AG09309 (cell line): ENCODE data around the gene NKAIN4.

Experiments
- DNase-seq: peaks from one replicate; pipeline ENCODE4 v3.0.0-alpha.2; 2010; ENCODE audit warnings: low read depth
- H3K4me3 ChIP-seq: 2 replicates; pipeline ENCODE4 v1.5.1; 2011; ENCODE audit warnings: mild to moderate bottlenecking, low read depth, low read length, moderate library complexity; ENCODE audit not compliant: control insufficient read depth
- TF ChIP-seq, protein P1 (sequence below): IDR thresholded peaks from 2 replicates; pipeline ENCODE4 v1.5.1; 2011; ENCODE audit warnings: mild to moderate bottlenecking, low read depth, low read length, inconsistent platforms; ENCODE audit not compliant: insufficient read depth, control insufficient read depth; ENCODE audit errors: missing control alignments

NKAIN4 gene

DNA sequence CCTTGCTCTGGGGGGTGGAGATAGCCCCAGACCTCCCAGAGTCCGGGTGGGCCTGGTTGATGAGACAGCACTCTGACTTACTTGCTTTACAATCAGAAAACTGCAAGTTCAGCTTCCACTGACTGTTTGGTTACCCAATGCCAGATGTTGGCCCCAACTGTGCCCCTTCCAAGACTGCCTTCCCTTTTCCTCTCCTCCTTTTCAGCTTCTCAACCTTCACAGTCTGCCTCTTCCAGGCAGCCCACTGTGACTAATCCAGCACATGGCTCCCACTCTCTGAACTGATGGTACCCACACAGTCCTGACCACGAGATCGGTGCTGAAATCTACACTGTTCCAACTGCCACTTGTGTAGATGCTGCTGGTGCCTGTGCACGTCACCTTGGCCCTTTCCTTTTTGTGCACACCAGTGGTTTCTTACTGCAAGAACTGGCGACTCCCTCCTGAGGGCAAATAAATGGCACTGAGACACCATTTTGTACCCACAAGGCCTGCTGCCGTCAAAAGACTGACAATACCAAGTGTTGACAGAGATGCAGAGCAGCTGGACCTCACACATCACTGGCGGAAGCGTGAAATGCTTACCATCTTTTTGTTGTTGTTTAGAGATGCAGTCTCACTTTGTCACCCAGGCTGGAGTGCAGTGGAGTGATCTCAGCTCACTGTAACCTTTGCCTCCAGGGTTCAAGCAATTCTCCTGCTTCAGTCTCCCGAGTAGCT, 16.5 kb upstream of the NKAIN4 start:
- DNase-seq = no peak
- TF ChIP-seq, protein P1, sequence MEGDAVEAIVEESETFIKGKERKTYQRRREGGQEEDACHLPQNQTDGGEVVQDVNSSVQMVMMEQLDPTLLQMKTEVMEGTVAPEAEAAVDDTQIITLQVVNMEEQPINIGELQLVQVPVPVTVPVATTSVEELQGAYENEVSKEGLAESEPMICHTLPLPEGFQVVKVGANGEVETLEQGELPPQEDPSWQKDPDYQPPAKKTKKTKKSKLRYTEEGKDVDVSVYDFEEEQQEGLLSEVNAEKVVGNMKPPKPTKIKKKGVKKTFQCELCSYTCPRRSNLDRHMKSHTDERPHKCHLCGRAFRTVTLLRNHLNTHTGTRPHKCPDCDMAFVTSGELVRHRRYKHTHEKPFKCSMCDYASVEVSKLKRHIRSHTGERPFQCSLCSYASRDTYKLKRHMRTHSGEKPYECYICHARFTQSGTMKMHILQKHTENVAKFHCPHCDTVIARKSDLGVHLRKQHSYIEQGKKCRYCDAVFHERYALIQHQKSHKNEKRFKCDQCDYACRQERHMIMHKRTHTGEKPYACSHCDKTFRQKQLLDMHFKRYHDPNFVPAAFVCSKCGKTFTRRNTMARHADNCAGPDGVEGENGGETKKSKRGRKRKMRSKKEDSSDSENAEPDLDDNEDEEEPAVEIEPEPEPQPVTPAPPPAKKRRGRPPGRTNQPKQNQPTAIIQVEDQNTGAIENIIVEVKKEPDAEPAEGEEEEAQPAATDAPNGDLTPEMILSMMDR = no peak
- H3K4me3 ChIP-seq = no peak overlapping the region

DNA sequence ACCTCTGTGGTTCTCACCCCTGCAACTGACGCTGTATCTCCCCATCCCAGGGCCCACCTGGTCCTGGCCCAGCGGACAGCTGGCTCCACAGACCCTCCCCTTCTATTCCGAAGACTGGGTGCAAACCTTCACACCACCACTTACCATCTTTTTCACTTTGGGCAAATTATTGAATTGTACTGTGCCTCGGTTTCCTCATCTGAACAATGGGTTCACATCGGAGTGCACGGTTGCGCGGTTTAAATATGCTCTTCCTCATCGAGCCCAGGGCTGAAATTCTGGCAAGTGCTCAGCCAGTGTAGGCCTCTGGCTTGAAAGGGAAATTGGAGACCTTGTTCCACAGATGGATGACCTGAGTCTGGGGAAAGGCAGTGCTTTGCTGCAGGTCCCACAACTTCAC, 15.5 kb upstream of the NKAIN4 start:
- TF ChIP-seq, protein P1 = no peak
- DNase-seq = no peak
- H3K4me3 ChIP-seq = no peak overlapping the region

DNA sequence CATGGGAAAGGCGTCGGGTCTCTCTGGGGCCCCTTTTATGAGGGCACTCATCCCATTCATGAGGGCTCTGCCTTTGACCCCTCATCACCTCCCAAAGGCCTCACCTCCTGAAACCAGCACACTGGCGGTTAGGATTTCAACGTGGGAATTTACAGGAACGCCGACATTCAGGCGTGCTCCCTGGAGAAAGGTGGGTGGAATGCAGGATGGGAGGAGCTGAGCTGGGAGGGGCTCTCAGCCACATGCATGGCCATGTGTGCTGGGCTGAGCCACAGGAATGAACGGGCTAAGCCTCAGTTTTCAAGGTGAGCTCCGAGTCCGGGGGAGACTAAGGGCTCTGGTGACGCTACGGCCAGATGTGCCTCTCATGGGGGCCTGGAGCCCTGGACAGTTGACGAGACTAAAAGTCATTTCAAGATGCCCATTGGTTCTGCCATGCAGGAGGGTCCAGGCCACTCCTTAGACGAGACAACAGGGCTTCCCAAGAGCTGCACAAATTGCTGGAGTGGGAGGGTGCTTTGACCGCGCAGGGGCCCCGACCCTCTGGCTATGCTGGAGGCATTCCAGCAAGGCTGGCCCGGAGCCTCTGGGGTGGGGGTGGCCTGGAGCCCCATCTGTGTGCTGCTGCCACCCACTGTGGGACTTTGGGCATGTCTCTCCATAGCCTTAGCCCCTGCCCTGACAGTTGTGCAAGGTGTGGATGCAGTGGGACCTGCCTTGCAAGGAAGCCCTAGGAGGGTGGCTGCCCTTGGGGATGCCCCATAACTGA, 14.6 kb upstream of the NKAIN4 start:
- DNase-seq = no peak
- H3K4me3 ChIP-seq = no peak overlapping the region
- TF ChIP-seq, protein P1 = no peak

DNA sequence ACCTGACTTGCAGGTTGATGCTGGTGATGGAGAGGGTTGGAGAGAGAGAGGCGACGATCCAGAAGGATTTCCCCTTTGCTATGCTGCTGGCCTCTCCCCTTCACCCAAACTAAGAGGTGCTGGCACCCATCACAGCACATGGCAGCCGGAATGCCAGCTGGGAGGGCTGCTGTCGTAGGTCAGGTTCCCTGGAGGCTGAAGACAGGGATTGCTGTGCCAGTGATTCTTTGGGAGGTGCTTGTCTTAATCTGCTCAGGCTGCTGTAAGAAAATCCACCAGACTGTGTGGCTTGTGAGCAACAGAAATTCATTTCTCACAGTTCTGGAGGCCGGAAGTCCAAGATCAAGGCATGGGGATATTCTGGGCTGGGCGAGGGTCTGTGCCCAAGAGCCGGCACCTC, 14.0 kb upstream of the NKAIN4 start:
- TF ChIP-seq, protein P1 = no peak
- H3K4me3 ChIP-seq = no peak overlapping the region
- DNase-seq = no peak

DNA sequence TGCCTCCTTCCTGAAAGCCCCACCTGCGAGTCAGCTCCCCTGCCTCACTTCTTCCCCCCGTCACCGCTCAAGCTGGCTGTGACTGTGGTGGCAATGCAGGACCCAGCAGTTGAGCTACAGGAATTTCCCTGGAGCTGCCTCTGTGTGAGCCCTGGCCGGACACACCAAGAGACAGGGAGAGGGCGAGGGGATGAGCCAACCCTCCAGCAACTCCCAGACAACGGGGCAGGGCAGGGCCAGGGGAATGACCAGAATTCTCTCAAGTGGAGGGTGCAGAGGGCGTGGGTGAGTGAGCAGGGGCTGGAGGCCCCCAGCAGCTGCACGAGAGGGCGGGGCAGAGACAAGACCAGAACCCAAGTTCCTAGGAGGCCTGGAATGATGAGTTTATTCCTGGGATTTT, 13.4 kb upstream of the NKAIN4 start:
- DNase-seq = no peak
- TF ChIP-seq, protein P1 = no peak
- no peak overlapping the region for H3K4me3 ChIP-seq

DNA sequence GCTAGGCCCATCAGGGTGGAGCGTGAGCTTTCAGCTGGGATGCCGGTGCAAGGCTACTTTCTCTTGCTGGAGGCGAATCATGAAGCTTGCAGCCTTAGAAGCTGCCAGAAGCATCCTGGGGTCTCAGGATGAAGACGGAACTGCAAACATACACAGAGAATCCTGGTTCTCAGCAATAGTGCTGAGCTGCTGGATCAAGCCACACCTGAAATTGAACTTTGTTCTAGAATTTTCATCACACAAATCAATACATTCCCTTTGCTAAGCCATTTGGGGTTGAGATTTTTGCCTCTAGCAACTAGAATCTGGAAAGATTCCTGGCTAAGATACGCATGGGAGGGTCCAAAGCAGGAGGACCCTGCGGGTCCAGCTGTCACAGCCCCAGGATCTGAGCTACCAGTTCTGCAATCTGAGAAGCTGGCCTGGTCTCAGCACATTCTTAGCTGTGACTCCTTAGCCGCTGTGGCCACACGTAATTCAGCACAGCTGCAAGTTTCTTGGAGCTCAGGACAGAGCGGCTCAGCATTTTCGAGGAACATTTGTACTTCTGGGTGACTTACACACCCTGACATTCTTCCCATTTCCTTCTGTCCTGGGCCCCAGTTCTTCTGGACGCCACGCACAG, 11.7 kb upstream of the NKAIN4 start:
- peak; percentile 25 for DNase-seq
- H3K4me3 ChIP-seq = no peak overlapping the region
- TF ChIP-seq, protein P1 = no peak
